Measurements from ENCODE around the gene CCDC57. TPM values are rescaled to one million over a fixed set of nuclear protein-coding genes. Genes with fewer than 3 reads are reported as not detected.
"Not testable (repeated sequence)": the region's sequence is repeated elsewhere in the genome, so short reads cannot be mapped to it uniquely, and the experiment has no call there.

CCDC57 gene
- total RNA-seq = 1 to 10 TPM; 5.1 to 7.4 TPM

DNA sequence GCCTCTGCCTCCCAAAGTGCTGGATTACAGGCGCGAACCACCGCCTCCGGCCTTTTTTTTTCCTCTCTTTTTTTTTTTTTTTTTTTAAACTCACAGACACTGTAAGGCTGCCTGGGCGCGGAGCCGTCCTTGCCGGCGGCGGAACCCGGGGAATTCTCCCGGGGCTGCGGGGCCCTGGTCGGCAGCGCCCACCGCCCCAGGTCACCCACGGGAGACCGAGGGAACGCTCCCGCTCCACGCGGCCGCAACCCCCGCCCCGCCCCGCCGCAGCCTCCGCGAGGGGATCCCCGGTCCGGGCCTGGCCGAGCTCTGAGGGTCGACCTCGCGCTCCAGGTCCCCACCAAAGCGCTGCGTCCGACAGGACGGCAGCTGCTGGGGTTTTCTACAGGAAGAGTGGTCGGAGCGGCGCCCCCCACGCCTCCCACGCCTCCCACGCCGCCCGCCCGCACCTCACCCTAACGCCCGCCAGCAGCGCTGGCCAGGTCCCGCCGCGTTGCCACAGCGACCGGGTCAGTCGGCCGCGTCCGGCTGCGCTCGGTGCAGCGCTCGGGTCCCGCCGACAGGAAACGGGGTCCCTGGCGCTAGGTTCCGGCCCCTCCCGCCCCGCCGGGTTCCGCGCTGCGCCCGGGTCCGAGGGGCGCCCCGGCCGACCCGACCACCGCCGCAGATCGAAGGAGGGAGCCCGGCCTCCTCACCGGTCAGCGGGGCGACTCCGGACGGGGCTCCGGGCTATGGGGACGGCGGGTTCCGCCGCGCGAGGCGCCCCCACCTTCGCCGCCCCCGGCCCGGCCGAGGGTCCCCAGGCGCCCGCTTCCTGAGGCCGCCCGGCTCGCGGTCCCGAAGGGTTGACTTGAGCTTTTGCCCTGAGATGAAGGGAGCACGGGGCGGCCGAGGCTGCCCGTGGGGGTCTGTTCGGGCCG is at the start of gene CCDC57:
Gene CCDC57, minus strand, starts transcription at position 512 of the 920 bp plus-strand sequence. CDS start 10,898 bp downstream, outside the sequence.
- Histone ChIP-seq H3K27ac (peak within 1 kb of the TSS; percentile 83 to 87), H3K4me1 (peaks cover 0 to 41% of the 10 kb centered on the region in 2 donors), H3K27me3 (no peaks in the 10 kb centered on the region), H3K4me3 (peak within 1 kb of the TSS; percentile 96 to 98), H3K36me3 (no peaks in the 10 kb centered on the region), H3K9me3 (no peaks in the 10 kb centered on the region)
- no peak for DNase-seq (ENCODE audit: low spot score)
- TF ChIP-seq CTCF (IDR thresholded peaks at IDR 0.05) = peak in 1 of 2 donors; percentile 31

DNA sequence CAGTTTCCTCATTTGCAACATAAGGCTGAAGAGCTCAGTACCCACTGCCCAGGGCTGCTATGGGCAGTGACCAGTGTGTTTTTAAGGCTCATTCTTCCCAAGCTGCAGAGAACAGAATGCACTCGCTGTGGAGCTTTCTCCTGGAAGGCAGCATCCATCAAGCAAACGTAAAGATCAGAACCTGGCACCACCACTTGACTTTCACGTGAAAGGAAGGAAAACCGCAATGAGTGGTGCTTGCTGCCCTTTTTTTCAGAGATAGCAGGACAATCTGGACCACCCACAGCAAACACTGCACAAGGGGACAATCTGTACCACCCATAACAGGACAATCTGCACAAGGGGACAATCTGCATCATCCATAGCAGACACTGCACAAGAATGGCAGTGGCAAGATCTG is 49.7 kb upstream of the CCDC57 start:
- Histone ChIP-seq H3K4me1 (peaks cover 0 to 22% of the 10 kb centered on the region in 2 donors), H3K9me3 (no peaks in the 10 kb centered on the region), H3K4me3 (no peak overlapping the region), H3K36me3 (peaks cover 81% of the 10 kb centered on the region), H3K27me3 (no peaks in the 10 kb centered on the region), H3K27ac (no peak overlapping the region)
- no peak for DNase-seq (ENCODE audit: low spot score)
- no peak for TF ChIP-seq CTCF (IDR thresholded peaks at IDR 0.05)

DNA sequence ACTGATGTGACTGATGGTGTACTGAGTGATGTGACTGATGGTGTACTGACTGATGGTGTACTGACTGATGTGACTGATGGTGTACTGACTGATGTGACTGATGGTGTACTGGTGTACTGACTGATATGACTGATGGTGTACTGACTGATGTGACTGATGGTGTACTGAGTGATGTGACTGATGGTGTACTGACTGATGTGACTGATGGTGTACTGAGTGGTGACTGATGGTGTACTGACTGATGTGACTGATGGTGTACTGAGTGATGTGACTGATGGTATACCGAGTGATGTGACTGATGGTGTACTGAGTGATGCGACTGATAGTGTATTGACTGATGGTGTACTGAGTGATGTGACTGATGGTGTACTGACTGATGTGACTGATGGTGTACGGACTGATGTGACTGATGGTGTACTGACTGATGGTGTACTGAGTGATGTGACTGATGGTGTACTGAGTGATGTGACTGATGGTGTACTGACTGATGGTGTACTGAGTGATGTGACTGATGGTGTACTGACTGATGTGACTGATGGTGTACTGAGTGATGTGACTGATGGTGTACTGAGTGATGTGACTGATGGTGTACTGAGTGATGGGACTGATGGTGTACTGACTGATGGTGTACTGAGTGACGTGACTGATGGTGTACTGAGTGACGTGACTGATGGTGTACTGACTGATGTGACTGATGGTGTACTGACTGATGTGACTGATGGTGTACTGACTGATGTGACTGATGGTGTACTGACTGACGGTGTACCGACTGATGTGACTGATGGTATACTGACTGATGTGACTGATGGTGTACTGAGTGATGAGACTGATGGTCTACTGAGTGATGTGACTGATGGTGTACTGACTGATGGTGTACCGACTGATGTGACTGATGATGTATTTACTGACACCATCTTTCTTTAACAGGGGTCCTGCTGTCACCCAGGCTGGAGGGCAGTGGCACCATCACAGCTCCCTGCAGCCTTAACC is 47.6 kb upstream of the CCDC57 start:
- not testable (repeated sequence) for H3K9me3 ChIP-seq; DNase-seq (ENCODE audit: low spot score); H3K27me3 ChIP-seq; H3K4me3 ChIP-seq; H3K4me1 ChIP-seq; H3K27ac ChIP-seq
- H3K36me3 ChIP-seq = peaks cover 79% of the 10 kb centered on the region

DNA sequence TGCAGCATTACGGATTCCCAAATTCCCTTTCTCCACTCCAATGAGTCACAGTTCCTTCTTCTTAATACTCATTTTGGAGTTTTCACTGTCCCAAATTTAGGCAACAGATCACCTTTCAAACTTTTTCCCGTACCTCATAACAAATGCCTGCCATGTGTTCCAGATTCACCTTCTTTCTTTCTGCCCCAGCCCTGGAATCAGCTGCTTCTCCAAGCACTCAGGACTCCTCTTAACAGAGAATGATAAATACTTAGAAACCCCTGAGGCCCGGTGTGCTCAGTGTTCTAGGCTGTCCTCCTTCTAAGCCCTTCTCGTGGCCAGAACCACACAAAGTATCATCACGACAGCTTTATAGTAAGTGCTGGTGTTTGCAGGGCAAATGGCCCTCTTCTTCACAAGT is 45.9 kb upstream of the CCDC57 start:
- H3K9me3 ChIP-seq = no peaks in the 10 kb centered on the region
- H3K27me3 ChIP-seq = no peaks in the 10 kb centered on the region
- H3K4me1 ChIP-seq = peaks cover 0 to 5% of the 10 kb centered on the region in 2 donors
- no peak for DNase-seq (ENCODE audit: low spot score)
- peaks cover 69% of the 10 kb centered on the region for H3K36me3 ChIP-seq
- no peak overlapping the region for H3K4me3 ChIP-seq
- no peak for TF ChIP-seq CTCF (IDR thresholded peaks at IDR 0.05)
- H3K27ac ChIP-seq = no peak overlapping the region

DNA sequence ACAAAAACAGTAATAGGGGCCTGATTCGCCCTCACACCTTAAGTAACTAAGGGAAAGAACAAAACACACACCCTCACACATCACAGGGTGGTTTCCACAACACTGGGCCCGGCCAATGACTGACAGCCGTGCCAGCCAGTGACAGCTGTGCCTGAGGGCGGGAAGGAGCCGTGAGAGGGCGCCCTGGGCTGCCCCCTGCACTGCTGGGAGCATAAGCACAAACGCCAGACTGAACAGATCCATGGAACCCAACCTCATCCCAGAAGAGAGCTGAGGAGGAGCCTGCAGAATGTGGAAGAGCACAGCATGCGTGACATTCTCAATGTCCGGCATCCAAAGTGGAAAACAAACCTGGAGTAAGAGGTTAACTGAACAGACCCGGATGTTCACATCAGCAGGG is 44.8 kb upstream of the CCDC57 start:
- Histone ChIP-seq H3K4me3 (no peak overlapping the region), H3K27ac (no peak overlapping the region), H3K36me3 (peaks cover 69% of the 10 kb centered on the region), H3K9me3 (no peaks in the 10 kb centered on the region), H3K4me1 (peaks cover 0 to 5% of the 10 kb centered on the region in 2 donors), H3K27me3 (no peaks in the 10 kb centered on the region)
- TF ChIP-seq CTCF (IDR thresholded peaks at IDR 0.05) = no peak
- no peak for DNase-seq (ENCODE audit: low spot score)

Measured in right atrium auricular region (tissue), 2 donors.